Dedifferentiated amniotic fluid mesenchymal stem cell (primary cell): ENCODE measurements around the gene GPATCH2L.
A peak's percentile ranks its signal among the peaks of the same experiment; 100 is the strongest.

ENCODE experiments used
- DNase-seq: peaks from one replicate; pipeline ENCODE4 v3.0.0-alpha.2; 2016; ENCODE audit errors: extremely low spot score

The GPATCH2L gene

GRCh38 chr14:76196980-76197695 is 45.4 kb downstream of the GPATCH2L start:
- no peak for DNase-seq

GRCh38 chr14:76201162-76201561 is 49.4 kb downstream of the GPATCH2L start:
- DNase-seq, result peak; percentile 23

GRCh38 chr14:76203086-76204001 is 51.6 kb downstream of the GPATCH2L start:
- DNase-seq, result peak; percentile 20

- no peak for DNase-seq
Measured at GRCh38 chr14:76204461-76205230, 52.9 kb downstream of the GPATCH2L start.

GRCh38 chr14:76205708-76206107 is 54.0 kb downstream of the GPATCH2L start:
- DNase-seq, result no peak

- no peak for DNase-seq
Measured at GRCh38 chr14:76208340-76208739, 56.6 kb downstream of the GPATCH2L start.

GRCh38 chr14:76212242-76212641 is 60.5 kb downstream of the GPATCH2L start:
- DNase-seq, result no peak

- DNase-seq, result no peak
Measured at GRCh38 chr14:76217179-76217578, 65.5 kb downstream of the GPATCH2L start.

- no peak for DNase-seq
Measured at GRCh38 chr14:76218662-76219061, 66.9 kb downstream of the GPATCH2L start.

GRCh38 chr14:76219873-76220272 is 68.2 kb downstream of the GPATCH2L start:
- no peak for DNase-seq

- no peak for DNase-seq
Measured at GRCh38 chr14:76227450-76228050, 75.8 kb downstream of the GPATCH2L start.

- no peak for DNase-seq
Measured at GRCh38 chr14:76228138-76228537, 76.4 kb downstream of the GPATCH2L start.

- DNase-seq, result no peak
Measured at GRCh38 chr14:76232800-76233199, 81.1 kb downstream of the GPATCH2L start.

GRCh38 chr14:76235628-76236027 is 83.9 kb downstream of the GPATCH2L start:
- no peak for DNase-seq

GRCh38 chr14:76236172-76237130 is 84.7 kb downstream of the GPATCH2L start:
- no peak for DNase-seq

- no peak for DNase-seq
Measured at GRCh38 chr14:76237349-76237990, 85.7 kb downstream of the GPATCH2L start.

GRCh38 chr14:76245097-76245496 is 93.4 kb downstream of the GPATCH2L start:
- no peak for DNase-seq

GRCh38 chr14:76250302-76250701 is 98.6 kb downstream of the GPATCH2L start:
- no peak for DNase-seq

GRCh38 chr14:76252471-76252870 is 100.7 kb downstream of the GPATCH2L start:
- no peak for DNase-seq

- DNase-seq, result no peak
Measured at GRCh38 chr14:76253111-76253510, 101.4 kb downstream of the GPATCH2L start.
